ENCODE results near the gene LEP. TPM values are rescaled to one million over a fixed set of nuclear protein-coding genes. Genes with fewer than 3 reads are reported as not detected.

Gene LEP
- total RNA-seq, 1 donor from 2014 or later = not detected

GRCh38 chr7:128242661-128243060 is 1.6 kb downstream of the LEP start:
- H3K4me1 Mint-ChIP-seq (ENCODE audit: low read depth) = peaks cover 7% of the 10 kb centered on the region
- peak; percentile 33 for DNase-seq (ENCODE audit: low spot score)
- H3K9me3 Mint-ChIP-seq (ENCODE audit: low read depth) = peaks cover 15% of the 10 kb centered on the region
- peaks cover 15% of the 10 kb centered on the region for H3K27me3 Mint-ChIP-seq (ENCODE audit: low read depth)
- peaks cover 4% of the 10 kb centered on the region for H3K36me3 Mint-ChIP-seq (ENCODE audit: low read depth)
- no peak for TF ChIP-seq CTCF (IDR thresholded peaks at IDR 0.05)
- H3K4me3 Mint-ChIP-seq (ENCODE audit: unreplicated experiment) = no peak overlapping the region
- H3K27ac Mint-ChIP-seq (ENCODE audit: unreplicated experiment) = no peak overlapping the region

GRCh38 chr7:128243273-128243672 is 2.2 kb downstream of the LEP start:
- Mint-ChIP-seq H3K9me3 (ENCODE audit: low read depth) (peaks cover 13% of the 10 kb centered on the region), H3K27me3 (ENCODE audit: low read depth) (peaks cover 15% of the 10 kb centered on the region), H3K36me3 (ENCODE audit: low read depth) (peaks cover 4% of the 10 kb centered on the region), H3K4me1 (ENCODE audit: low read depth) (peaks cover 7% of the 10 kb centered on the region), H3K4me3 (ENCODE audit: unreplicated experiment) (no peak overlapping the region), H3K27ac (ENCODE audit: unreplicated experiment) (no peak overlapping the region)
- TF ChIP-seq CTCF (IDR thresholded peaks at IDR 0.05) = no peak
- peak; percentile 77 for DNase-seq (ENCODE audit: low spot score)

- H3K4me3 Mint-ChIP-seq (ENCODE audit: unreplicated experiment) = no peak overlapping the region
- DNase-seq (ENCODE audit: low spot score) = no peak
- H3K9me3 Mint-ChIP-seq (ENCODE audit: low read depth) = no peaks in the 10 kb centered on the region
- peaks cover 7% of the 10 kb centered on the region for H3K4me1 Mint-ChIP-seq (ENCODE audit: low read depth)
- peaks cover 24% of the 10 kb centered on the region for H3K27me3 Mint-ChIP-seq (ENCODE audit: low read depth)
- no peak overlapping the region for H3K27ac Mint-ChIP-seq (ENCODE audit: unreplicated experiment)
- no peaks in the 10 kb centered on the region for H3K36me3 Mint-ChIP-seq (ENCODE audit: low read depth)
- no peak for TF ChIP-seq CTCF (IDR thresholded peaks at IDR 0.05)
Observed at GRCh38 chr7:128244861-128245260, 3.8 kb downstream of the LEP start.

GRCh38 chr7:128247108-128247507 is 6.0 kb downstream of the LEP start:
- H3K27ac Mint-ChIP-seq (ENCODE audit: unreplicated experiment) = no peak overlapping the region

GRCh38 chr7:128247640-128248194 is 6.6 kb downstream of the LEP start:
- no peak for TF ChIP-seq CTCF (IDR thresholded peaks at IDR 0.05)
- peak; percentile 46 for DNase-seq (ENCODE audit: low spot score)
- no peak overlapping the region for H3K4me3 Mint-ChIP-seq (ENCODE audit: unreplicated experiment)
- no peaks in the 10 kb centered on the region for H3K9me3 Mint-ChIP-seq (ENCODE audit: low read depth)
- peaks cover 32% of the 10 kb centered on the region for H3K27me3 Mint-ChIP-seq (ENCODE audit: low read depth)
- H3K27ac Mint-ChIP-seq (ENCODE audit: unreplicated experiment) = no peak overlapping the region
- no peaks in the 10 kb centered on the region for H3K36me3 Mint-ChIP-seq (ENCODE audit: low read depth)
- peaks cover 2% of the 10 kb centered on the region for H3K4me1 Mint-ChIP-seq (ENCODE audit: low read depth)

More at GRCh38 chr7:128247108-128247507, 6.0 kb downstream of the LEP start:
- Mint-ChIP-seq H3K9me3 (ENCODE audit: low read depth) (no peaks in the 10 kb centered on the region), H3K36me3 (ENCODE audit: low read depth) (no peaks in the 10 kb centered on the region), H3K4me1 (ENCODE audit: low read depth) (peaks cover 5% of the 10 kb centered on the region), H3K27me3 (ENCODE audit: low read depth) (peaks cover 32% of the 10 kb centered on the region), H3K4me3 (ENCODE audit: unreplicated experiment) (no peak overlapping the region)
- peak; percentile 59 for DNase-seq (ENCODE audit: low spot score)
- no peak for TF ChIP-seq CTCF (IDR thresholded peaks at IDR 0.05)

Data from chondrocyte (in vitro differentiated cells).